A549 (cell line): ENCODE measurements around the gene TFCP2L1. TPM values are rescaled to one million over a fixed set of nuclear protein-coding genes. Genes with fewer than 3 reads are reported as not detected.
A peak's percentile ranks its signal among the peaks of the same experiment; 100 is the strongest.

Experiments used
- ATAC-seq, 2 experiments: fragments of 200-7000 bp in 1 of 2; fragments of >200 bp in 1 of 2; cut with Nextera tagmentation in 1 of 2; cut with Tn5 transposase in 1 of 2; 3 replicates each; pipeline versions ENCODE4 v1.8.0 to v1.9.1; 2018 to 2020; ENCODE audit warnings: mild to moderate bottlenecking in 1 of 2, moderate library complexity in 1 of 2
- CTCF ChIA-PET: fragments of 300-600 bp; sonication (Branson Sonifier 250); formaldehyde crosslinking; extraction: SDS; loops from one replicate; lab custom pipeline; 2021; ENCODE audit warnings: antibody characterized with exemption, inconsistent platforms; lab: Yijun Ruan, JAX
- POLR2A ChIA-PET: fragments of 350-600 bp; formaldehyde crosslinking; extraction: SDS; loops from one replicate; lab custom pipeline; 2021; ENCODE audit warnings: antibody characterized with exemption, inconsistent platforms; lab: Yijun Ruan, JAX
- DNase-seq, 2 experiments: peaks; one replicate each; pipeline versions ENCODE4 v3.0.0 to v3.0.0-alpha.2; 2011 to 2016; ENCODE audit warnings: low read depth in 1 of 2, low spot score in 1 of 2
- FAIRE-seq: peaks from 2 replicates; lab custom pipeline; 2011; peaks lifted over from hg19 to GRCh38; lab: Jason Lieb, UNC
- H3K27ac ChIP-seq, 2 experiments: fragments of >200 bp; sonication (Bioruptor Twin); formaldehyde crosslinking; 3 replicates each; pipeline ENCODE4 v1.5.1; 2016 to 2017
- H3K4me1 ChIP-seq: fragments of >200 bp; sonication (Bioruptor Twin); formaldehyde crosslinking; 3 replicates; pipeline ENCODE4 v1.6.1; 2016
- H3K4me2 ChIP-seq: fragments of >200 bp; sonication (Bioruptor Twin); formaldehyde crosslinking; 3 replicates; pipeline ENCODE4 v1.6.1; 2016
- H3K4me3 ChIP-seq: fragments of >200 bp; sonication (Bioruptor Twin); formaldehyde crosslinking; 3 replicates; pipeline ENCODE4 v1.5.1; 2016
- H3K9me3 ChIP-seq: fragments of >200 bp; sonication (Bioruptor Twin); formaldehyde crosslinking; 3 replicates; pipeline ENCODE4 v1.6.1; 2016
- EHMT2 ChIP-seq: fragments of 200-600 bp; sonication (generic); IDR thresholded peaks from 2 replicates; pipeline ENCODE4 v1.6.1; 2016; ENCODE audit warnings: antibody characterized with exemption, low read depth, mild to moderate bottlenecking, moderate library complexity
- EP300 ChIP-seq, 2 experiments: fragments of >200 bp; sonication (Bioruptor Twin); formaldehyde crosslinking; IDR thresholded peaks; 2 replicates in 1 of 2; 3 replicates in 1 of 2; pipeline ENCODE4 v1.6.1; 2016 to 2017
- HEYL ChIP-seq: fragments of 250-450 bp; sonication (Bioruptor Pico); IDR thresholded peaks from 2 replicates; pipeline ENCODE4 v1.8.0; 2021; ENCODE audit warnings: mild to moderate bottlenecking, moderate library complexity
- JUNB ChIP-seq: fragments of >200 bp; sonication (Bioruptor Twin); formaldehyde crosslinking; IDR thresholded peaks from 2 replicates; pipeline ENCODE4 v1.6.1; 2016
- KDM1A ChIP-seq: fragments of 200-600 bp; sonication (generic); IDR thresholded peaks from 2 replicates; pipeline ENCODE4 v1.6.1; 2016; ENCODE audit warnings: low read depth, mild to moderate bottlenecking
- KDM5A ChIP-seq: fragments of 200-600 bp; sonication (generic); IDR thresholded peaks from 2 replicates; pipeline ENCODE4 v1.6.1; 2016; ENCODE audit warnings: antibody characterized with exemption, mild to moderate bottlenecking
- MAZ ChIP-seq: fragments of 150-350 bp; IDR thresholded peaks from 2 replicates; pipeline ENCODE4 v1.6.1; 2014; ENCODE audit warnings: antibody characterized with exemption, low read depth, low read length, borderline replicate concordance
- NR3C1 ChIP-seq: fragments of >200 bp; sonication (Bioruptor Twin); formaldehyde crosslinking; IDR thresholded peaks from 3 replicates; pipeline ENCODE4 v1.6.1; 2017
- PHF8 ChIP-seq: fragments of 200-600 bp; sonication (generic); IDR thresholded peaks from 2 replicates; pipeline ENCODE4 v1.6.1; 2016; ENCODE audit warnings: low read depth, mild to moderate bottlenecking, antibody characterized with exemption, moderate library complexity, borderline replicate concordance
- RNF2 ChIP-seq: fragments of 200-600 bp; sonication (generic); IDR thresholded peaks from 2 replicates; pipeline ENCODE4 v1.6.1; 2016; ENCODE audit warnings: low read depth, mild to moderate bottlenecking, antibody characterized with exemption, moderate library complexity, borderline replicate concordance
- SREBF2 ChIP-seq: fragments of 450-650 bp; IDR thresholded peaks from 2 replicates; pipeline ENCODE4 v1.6.1; 2014; ENCODE audit warnings: mild to moderate bottlenecking, moderate library complexity
- ZC3H11A ChIP-seq: fragments of 450-650 bp; IDR thresholded peaks from 2 replicates; pipeline ENCODE4 v1.6.1; 2014; ENCODE audit warnings: antibody characterized with exemption, mild to moderate bottlenecking
- WGBS: methylation state at CpG from one replicate; pipeline ENCODE4 v1.1.6; 2017; ENCODE audit errors: missing lambda C conversion rate; 5-methylcytosine and 5-hydroxymethylcytosine counted together
- polyA plus RNA-seq, 4 experiments: library from polyadenylated mRNA; depleted of rRNA in 3 of 4; stranded (reverse); fragments of >200 nt; fragmentation: RNase III in 1 of 4; extraction: RNeasy Plus Mini Kit Qiagen cat#74134 plus additional on column Dnase treatment in 1 of 4; gene quantifications; 2 replicates in 3 of 4; 3 replicates in 1 of 4; pipeline ENCODE4 v1.2.3, GENCODE V29; 2011 to 2017
- TF ChIP-seq, protein P1 (sequence below): fragments of 150-350 bp; IDR thresholded peaks from 2 replicates; pipeline ENCODE4 v1.6.1; 2014; ENCODE audit warnings: low read depth, mild to moderate bottlenecking, low read length
- TF ChIP-seq, protein P2 (sequence below): fragments of 200-600 bp; sonication (generic); IDR thresholded peaks from 2 replicates; pipeline ENCODE4 v1.6.1; 2016; ENCODE audit warnings: antibody characterized with exemption, mild to moderate bottlenecking, moderate library complexity
- TF ChIP-seq, protein P3 (sequence below): fragments of >200 bp; sonication (Bioruptor Twin); formaldehyde crosslinking; IDR thresholded peaks from 2 replicates; pipeline ENCODE4 v1.6.1; 2016
- TF ChIP-seq, protein P4 (sequence below): fragments of 250-450 bp; sonication (Bioruptor Pico); IDR thresholded peaks from 2 replicates; pipeline ENCODE4 v1.5.0; 2020; ENCODE audit warnings: low read depth, mild to moderate bottlenecking, moderate library complexity
- TF ChIP-seq, protein P5 (sequence below): fragments of 250-450 bp; sonication (Bioruptor Pico); IDR thresholded peaks from 2 replicates; pipeline ENCODE4 v1.5.0; 2021; ENCODE audit warnings: mild to moderate bottlenecking, moderate library complexity, borderline replicate concordance

Gene TFCP2L1
- polyA plus RNA-seq, 2 of the 4 experiments (the other 2 are of a cell fraction), result 1.3 to 3.1 TPM

DNA sequence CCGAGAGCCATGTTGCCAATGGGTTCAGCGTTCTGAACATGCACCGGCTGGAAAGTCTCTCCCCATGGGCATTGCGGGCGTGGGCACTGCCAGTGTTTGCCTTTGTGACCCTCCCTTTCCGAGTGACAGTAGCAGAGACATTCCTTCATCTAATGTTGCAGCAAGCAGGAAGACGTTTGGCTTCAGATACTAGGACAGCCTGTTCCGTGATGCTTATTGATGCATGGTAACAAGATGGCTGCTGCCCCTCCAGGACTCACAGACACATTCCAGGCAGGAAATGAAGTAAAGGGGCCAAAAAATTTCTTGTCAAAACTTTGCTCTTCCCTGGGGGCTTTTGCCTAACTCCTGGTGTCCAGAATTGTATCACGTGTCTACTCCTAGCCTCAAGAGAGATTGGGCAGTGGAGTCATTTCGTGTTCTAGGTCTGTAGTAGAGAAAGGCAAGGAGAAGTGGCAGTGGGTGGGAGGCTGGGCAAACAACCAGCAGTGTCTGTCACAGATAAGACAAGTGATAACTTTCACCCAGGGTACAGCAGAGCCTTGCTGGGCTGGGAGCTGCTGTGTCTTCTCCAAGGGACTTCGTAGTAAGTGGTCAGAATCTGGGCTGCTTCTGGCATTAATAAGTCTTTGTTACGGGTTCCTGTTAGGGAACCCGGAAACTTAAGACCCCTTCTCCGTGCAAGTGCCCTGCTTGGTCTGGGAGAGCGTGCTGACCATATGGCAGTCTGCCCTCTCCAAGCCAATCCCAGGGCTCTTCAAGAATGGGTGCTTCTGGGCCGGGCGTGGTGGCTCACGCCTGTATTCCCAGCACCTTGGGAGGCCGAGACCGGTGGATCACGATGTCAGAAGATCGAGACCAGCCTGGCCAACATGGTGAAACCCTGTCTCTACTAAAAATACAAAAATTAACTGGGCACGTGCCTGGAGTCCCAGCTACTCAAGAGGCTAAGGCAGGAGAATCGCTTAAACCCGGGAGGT is 93.5 kb downstream of the TFCP2L1 start:
- WGBS, result 75% methylated on average over 24 of the region's 25 CpGs

DNA sequence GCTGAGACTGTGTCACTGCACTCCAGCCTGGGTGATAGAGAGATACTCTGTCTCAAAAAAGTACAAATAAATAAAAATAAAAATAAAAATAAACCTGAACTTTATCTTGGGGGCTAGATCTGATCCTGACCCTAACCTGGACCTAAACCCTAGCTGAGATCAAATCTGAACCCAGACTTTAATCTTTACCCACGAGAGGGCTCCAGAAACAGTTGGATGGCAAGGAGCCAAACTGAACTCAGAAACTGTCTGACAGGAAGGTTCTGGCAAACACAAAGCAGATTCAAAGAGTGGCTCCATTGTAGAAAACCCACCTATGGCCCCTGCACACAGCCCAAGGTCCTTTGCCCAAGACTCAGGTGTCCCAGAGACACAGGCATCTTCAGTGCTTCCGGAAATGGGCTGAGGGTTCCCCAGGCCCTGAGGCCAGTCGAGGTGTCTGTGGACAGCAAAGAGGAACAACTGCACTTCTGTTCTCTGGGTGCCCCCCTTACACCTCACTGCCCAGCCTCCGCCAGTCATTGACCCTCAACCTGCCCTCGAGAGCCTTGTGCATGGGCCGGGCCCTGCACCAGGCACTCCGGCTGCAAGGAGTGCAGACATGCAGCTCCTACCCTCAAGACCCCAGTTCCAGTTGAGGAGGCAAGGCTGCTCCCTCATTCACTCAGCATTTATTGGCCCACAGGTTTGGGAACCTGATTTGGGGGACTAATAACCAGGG is 95.2 kb downstream of the TFCP2L1 start:
- CTCF ChIA-PET, result interaction anchor here (0.6 kb wide), 1 partner anchor 70 kb away, joined by 4 read pairs; no protein-coding TSS in a partner anchor
- no peak for FAIRE-seq
- DNase-seq, result no peak
- TF ChIP-seq JUNB (no peak), EHMT2 (no peak), RNF2 (no peak), SREBF2 (no peak), ZC3H11A (no peak)
- POLR2A ChIA-PET, result no interaction called here
- H3K9me3 ChIP-seq, result no peaks in the 10 kb centered on the region
- no peaks in the 10 kb centered on the region for H3K4me1 ChIP-seq
- WGBS, result 44% methylated on average over 2 of the region's 7 CpGs
- ATAC-seq, result no peak
- no peak overlapping the region for H3K4me2 ChIP-seq
- no peak overlapping the region; a peak in 1 of 6 replicates for H3K27ac ChIP-seq
- H3K4me3 ChIP-seq, result no peak overlapping the region

More for the DNA sequence above, 93.5 kb downstream of the TFCP2L1 start:
- Histone ChIP-seq H3K4me1 (no peaks in the 10 kb centered on the region), H3K4me3 (no peak overlapping the region), H3K9me3 (no peaks in the 10 kb centered on the region), H3K4me2 (no peak overlapping the region), H3K27ac (peak overlapping the region in 1 of 2 experiments; percentile 11; a peak in 1 of 6 replicates)
- FAIRE-seq (no peak), ATAC-seq (no peak), DNase-seq (no peak)
- ChIA-PET POLR2A (no interaction called here), CTCF (no interaction called here)
- TF ChIP-seq SREBF2 (no peak), PHF8 (no peak), KDM5A (no peak), MAZ (no peak), HEYL (CRISPR knock-in tag) (no peak), KDM1A (no peak), RNF2 (no peak), EP300 (IDR thresholded peaks at IDR 0.05) (no peak), EHMT2 (no peak), NR3C1 (no peak)
- TF ChIP-seq, protein P1, sequence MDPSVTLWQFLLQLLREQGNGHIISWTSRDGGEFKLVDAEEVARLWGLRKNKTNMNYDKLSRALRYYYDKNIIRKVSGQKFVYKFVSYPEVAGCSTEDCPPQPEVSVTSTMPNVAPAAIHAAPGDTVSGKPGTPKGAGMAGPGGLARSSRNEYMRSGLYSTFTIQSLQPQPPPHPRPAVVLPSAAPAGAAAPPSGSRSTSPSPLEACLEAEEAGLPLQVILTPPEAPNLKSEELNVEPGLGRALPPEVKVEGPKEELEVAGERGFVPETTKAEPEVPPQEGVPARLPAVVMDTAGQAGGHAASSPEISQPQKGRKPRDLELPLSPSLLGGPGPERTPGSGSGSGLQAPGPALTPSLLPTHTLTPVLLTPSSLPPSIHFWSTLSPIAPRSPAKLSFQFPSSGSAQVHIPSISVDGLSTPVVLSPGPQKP, result no peak
- TF ChIP-seq, protein P2, sequence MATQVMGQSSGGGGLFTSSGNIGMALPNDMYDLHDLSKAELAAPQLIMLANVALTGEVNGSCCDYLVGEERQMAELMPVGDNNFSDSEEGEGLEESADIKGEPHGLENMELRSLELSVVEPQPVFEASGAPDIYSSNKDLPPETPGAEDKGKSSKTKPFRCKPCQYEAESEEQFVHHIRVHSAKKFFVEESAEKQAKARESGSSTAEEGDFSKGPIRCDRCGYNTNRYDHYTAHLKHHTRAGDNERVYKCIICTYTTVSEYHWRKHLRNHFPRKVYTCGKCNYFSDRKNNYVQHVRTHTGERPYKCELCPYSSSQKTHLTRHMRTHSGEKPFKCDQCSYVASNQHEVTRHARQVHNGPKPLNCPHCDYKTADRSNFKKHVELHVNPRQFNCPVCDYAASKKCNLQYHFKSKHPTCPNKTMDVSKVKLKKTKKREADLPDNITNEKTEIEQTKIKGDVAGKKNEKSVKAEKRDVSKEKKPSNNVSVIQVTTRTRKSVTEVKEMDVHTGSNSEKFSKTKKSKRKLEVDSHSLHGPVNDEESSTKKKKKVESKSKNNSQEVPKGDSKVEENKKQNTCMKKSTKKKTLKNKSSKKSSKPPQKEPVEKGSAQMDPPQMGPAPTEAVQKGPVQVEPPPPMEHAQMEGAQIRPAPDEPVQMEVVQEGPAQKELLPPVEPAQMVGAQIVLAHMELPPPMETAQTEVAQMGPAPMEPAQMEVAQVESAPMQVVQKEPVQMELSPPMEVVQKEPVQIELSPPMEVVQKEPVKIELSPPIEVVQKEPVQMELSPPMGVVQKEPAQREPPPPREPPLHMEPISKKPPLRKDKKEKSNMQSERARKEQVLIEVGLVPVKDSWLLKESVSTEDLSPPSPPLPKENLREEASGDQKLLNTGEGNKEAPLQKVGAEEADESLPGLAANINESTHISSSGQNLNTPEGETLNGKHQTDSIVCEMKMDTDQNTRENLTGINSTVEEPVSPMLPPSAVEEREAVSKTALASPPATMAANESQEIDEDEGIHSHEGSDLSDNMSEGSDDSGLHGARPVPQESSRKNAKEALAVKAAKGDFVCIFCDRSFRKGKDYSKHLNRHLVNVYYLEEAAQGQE, result no peak
- TF ChIP-seq, protein P3, sequence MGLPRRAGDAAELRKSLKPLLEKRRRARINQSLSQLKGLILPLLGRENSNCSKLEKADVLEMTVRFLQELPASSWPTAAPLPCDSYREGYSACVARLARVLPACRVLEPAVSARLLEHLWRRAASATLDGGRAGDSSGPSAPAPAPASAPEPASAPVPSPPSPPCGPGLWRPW, result no peak
- TF ChIP-seq, protein P4, sequence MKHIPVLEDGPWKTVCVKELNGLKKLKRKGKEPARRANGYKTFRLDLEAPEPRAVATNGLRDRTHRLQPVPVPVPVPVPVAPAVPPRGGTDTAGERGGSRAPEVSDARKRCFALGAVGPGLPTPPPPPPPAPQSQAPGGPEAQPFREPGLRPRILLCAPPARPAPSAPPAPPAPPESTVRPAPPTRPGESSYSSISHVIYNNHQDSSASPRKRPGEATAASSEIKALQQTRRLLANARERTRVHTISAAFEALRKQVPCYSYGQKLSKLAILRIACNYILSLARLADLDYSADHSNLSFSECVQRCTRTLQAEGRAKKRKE (CRISPR knock-in tag), result no peak
- TF ChIP-seq, protein P5, sequence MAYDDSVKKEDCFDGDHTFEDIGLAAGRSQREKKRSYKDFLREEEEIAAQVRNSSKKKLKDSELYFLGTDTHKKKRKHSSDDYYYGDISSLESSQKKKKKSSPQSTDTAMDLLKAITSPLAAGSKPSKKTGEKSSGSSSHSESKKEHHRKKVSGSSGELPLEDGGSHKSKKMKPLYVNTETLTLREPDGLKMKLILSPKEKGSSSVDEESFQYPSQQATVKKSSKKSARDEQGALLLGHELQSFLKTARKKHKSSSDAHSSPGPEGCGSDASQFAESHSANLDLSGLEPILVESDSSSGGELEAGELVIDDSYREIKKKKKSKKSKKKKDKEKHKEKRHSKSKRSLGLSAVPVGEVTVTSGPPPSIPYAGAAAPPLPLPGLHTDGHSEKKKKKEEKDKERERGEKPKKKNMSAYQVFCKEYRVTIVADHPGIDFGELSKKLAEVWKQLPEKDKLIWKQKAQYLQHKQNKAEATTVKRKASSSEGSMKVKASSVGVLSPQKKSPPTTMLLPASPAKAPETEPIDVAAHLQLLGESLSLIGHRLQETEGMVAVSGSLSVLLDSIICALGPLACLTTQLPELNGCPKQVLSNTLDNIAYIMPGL (CRISPR knock-in tag), result no peak
